ENCODE measurements around the gene CGB2. TPM values are rescaled to one million over a fixed set of nuclear protein-coding genes. Genes with fewer than 3 reads are reported as not detected.

Gene CGB2
- total and polyA plus RNA-seq, 2 of the 13 experiments (the other 11 are each of a cell fraction or from before 2014, with no cell fraction given) = not detected

DNA sequence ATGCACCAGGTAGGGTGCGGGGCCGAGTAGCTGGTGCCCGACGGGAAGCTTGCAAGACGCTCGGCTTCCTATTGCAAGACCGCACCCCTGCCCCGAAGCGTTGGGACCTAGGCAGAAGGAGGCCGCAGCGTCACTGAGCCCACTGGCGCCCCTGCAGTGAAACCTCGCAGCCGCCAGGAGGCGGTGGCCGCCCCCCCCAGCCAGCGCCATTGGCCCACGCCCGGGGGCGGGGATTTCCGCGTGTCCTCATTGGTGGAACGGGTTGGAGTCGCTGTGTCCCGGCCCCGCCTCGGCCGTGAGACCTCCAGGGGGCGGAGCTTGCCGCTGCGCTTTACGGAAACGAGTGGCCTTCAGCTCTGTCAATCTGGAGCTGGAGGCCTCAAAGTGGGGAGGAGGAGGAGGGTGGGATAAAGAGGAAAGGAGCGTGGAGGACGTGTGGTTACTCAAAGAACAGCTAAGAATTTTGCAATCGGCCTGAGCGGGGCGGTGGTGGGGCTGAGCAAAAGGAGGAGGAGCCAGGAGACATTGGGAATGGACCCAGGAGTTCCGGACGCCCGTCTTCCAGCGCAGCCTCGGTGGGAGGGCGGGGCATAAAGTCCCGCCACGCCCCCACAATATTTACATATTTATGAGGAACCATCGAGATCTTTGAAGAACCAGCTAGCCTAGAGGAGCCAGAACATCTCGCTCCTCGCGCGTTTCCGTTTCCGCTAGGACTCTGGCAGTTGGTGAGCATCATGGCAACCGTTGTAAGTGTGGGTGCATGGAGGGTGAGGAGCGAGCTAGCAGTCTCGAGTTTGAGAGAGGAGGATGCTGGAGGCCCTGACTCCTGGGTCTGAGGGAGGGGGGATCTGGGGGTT is 38.3 kb upstream of the CGB2 start, which contains the start of the genes GYS1 and RUVBL2 (continued):
- TF ChIP-seq MATR3 (CRISPR knock-in tag; IDR thresholded peaks at IDR 0.05) (no peak), ZNF333 (CRISPR knock-in tag; IDR thresholded peaks at IDR 0.05; ENCODE audit: borderline replicate concordance) (0 out of 2 replicates have a peak, but pooled peaks have one; percentile 5), MIER3 (CRISPR knock-in tag; IDR thresholded peaks at IDR 0.05; ENCODE audit: borderline replicate concordance) (peak; percentile 64; the same call in 1 of the 2 replicates), EED (CRISPR knock-in tag; IDR thresholded peaks at IDR 0.05) (no peak), TEAD3 (CRISPR knock-in tag; optimal IDR thresholded peaks at IDR 0.05; ENCODE audit: borderline replicate concordance) (no peak), ZNF570 (CRISPR knock-in tag; IDR thresholded peaks at IDR 0.05; ENCODE audit: borderline replicate concordance) (no peak), SYNCRIP (IDR thresholded peaks at IDR 0.05; ENCODE audit: insufficient read depth, low read depth, low read length) (no peak), HMG20A (CRISPR knock-in tag; IDR thresholded peaks at IDR 0.05; ENCODE audit: borderline replicate concordance) (no peak), ZSCAN29 (CRISPR knock-in tag; conservative IDR thresholded peaks at IDR 0.05) (no peak), TFDP2 (CRISPR knock-in tag; IDR thresholded peaks at IDR 0.05) (peak; percentile 58), PAX8 (CRISPR knock-in tag; IDR thresholded peaks at IDR 0.05; ENCODE audit: borderline replicate concordance) (no peak), TOPORS (CRISPR knock-in tag; IDR thresholded peaks at IDR 0.05) (no peak), ZNF800 (CRISPR knock-in tag; IDR thresholded peaks at IDR 0.05) (no peak), SMARCE1 (IDR thresholded peaks at IDR 0.05; ENCODE audit: borderline replicate concordance) (no peak)
- TF ChIP-seq, protein P1, sequence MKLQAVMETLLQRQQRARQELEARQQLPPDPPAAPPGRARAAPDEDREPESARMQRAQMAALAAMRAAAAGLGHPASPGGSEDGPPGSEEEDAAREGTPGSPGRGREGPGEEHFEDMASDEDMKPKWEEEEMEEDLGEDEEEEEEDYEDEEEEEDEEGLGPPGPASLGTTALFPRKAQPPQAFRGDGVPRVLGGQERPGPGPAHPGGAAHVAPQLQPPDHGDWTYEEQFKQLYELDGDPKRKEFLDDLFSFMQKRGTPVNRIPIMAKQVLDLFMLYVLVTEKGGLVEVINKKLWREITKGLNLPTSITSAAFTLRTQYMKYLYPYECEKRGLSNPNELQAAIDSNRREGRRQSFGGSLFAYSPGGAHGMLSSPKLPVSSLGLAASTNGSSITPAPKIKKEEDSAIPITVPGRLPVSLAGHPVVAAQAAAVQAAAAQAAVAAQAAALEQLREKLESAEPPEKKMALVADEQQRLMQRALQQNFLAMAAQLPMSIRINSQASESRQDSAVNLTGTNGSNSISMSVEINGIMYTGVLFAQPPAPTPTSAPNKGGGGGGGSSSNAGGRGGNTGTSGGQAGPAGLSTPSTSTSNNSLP (IDR thresholded peaks at IDR 0.05; ENCODE audit: low read depth, low read length) = no peak; the same call in 1 of the 2 replicates
- TF ChIP-seq, protein P2, sequence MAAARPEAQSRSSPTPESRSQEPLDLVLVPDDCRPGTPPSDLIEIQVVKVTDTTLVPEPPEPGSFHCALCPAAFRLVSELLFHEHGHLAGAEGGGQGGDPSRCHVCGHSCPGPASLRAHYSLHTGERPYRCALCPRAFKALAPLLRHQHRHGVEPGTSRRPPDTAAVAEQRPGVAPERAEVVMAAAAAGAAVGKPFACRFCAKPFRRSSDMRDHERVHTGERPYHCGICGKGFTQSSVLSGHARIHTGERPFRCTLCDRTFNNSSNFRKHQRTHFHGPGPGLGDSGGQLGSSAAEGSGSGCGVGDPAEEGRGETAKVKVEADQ (CRISPR knock-in tag; IDR thresholded peaks at IDR 0.05; ENCODE audit: borderline replicate concordance) = no peak; the same call in 1 of the 2 replicates
- TF ChIP-seq, protein P3, sequence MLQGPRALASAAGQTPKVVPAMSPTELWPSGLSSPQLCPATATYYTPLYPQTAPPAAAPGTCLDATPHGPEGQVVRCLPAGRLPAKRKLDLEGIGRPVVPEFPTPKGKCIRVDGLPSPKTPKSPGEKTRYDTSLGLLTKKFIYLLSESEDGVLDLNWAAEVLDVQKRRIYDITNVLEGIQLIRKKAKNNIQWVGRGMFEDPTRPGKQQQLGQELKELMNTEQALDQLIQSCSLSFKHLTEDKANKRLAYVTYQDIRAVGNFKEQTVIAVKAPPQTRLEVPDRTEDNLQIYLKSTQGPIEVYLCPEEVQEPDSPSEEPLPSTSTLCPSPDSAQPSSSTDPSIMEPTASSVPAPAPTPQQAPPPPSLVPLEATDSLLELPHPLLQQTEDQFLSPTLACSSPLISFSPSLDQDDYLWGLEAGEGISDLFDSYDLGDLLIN (CRISPR knock-in tag; IDR thresholded peaks at IDR 0.05; ENCODE audit: borderline replicate concordance) = 0 out of 2 replicates have a peak, but pooled peaks have one; percentile 15
- TF ChIP-seq, protein P4, sequence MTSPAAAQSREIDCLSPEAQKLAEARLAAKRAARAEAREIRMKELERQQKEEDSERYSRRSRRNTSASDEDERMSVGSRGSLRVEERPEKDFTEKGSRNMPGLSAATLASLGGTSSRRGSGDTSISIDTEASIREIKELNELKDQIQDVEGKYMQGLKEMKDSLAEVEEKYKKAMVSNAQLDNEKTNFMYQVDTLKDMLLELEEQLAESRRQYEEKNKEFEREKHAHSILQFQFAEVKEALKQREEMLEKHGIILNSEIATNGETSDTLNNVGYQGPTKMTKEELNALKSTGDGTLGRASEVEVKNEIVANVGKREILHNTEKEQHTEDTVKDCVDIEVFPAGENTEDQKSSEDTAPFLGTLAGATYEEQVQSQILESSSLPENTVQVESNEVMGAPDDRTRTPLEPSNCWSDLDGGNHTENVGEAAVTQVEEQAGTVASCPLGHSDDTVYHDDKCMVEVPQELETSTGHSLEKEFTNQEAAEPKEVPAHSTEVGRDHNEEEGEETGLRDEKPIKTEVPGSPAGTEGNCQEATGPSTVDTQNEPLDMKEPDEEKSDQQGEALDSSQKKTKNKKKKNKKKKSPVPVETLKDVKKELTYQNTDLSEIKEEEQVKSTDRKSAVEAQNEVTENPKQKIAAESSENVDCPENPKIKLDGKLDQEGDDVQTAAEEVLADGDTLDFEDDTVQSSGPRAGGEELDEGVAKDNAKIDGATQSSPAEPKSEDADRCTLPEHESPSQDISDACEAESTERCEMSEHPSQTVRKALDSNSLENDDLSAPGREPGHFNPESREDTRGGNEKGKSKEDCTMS (CRISPR knock-in tag; conservative IDR thresholded peaks at IDR 0.05) = no peak
